HL-60/S4 treated with phorbol 12-myristate 13-acetate at 8.2 ng/mL for 4 days and 3 days (cell line): ENCODE measurements around the gene ZNF140.

Experiments
- in situ Hi-C: fragments of 300-500 bp; cut with MboI; formaldehyde crosslinking; loops from 2 replicates; pipeline ENCODE4 v1.15.0; 2022; ENCODE audit warnings: low sequenced_read_pairs

The ZNF140 gene

GRCh38 chr12:133080368-133081158, at the start of gene ZNF140:
ZNF140 (plus strand) TSS chr12:133080923; CDS start chr12:133081321, 398 bp downstream.
- in situ Hi-C loops: no loop called here

GRCh38 chr12:133037207-133038005, 43.3 kb upstream of the ZNF140 start, which contains the start of gene ZNF84:
ZNF84 (plus strand) TSS chr12:133037509; CDS start chr12:133041468, 3,959 bp downstream.
- in situ Hi-C loops: no loop called here

GRCh38 chr12:133038118-133038709, 42.5 kb upstream of the ZNF140 start:
- in situ Hi-C loops: no loop called here

- in situ Hi-C loops: no loop called here
Measured at GRCh38 chr12:133046698-133047097, 34.0 kb upstream of the ZNF140 start.

- in situ Hi-C loops: no loop called here
Measured at GRCh38 chr12:133057446-133057845, 23.3 kb upstream of the ZNF140 start.

GRCh38 chr12:133058203-133059113, 22.3 kb upstream of the ZNF140 start:
- in situ Hi-C loops: no loop called here

- in situ Hi-C loops: no loop called here
Measured at GRCh38 chr12:133061954-133062353, 18.8 kb upstream of the ZNF140 start.

GRCh38 chr12:133063556-133063955, 17.2 kb upstream of the ZNF140 start:
- in situ Hi-C loops: no loop called here

GRCh38 chr12:133073836-133074235, 6.9 kb upstream of the ZNF140 start:
- in situ Hi-C loops: no loop called here

- in situ Hi-C loops: no loop called here
Measured at GRCh38 chr12:133080026-133080367, 726 bp upstream of the ZNF140 start.

- in situ Hi-C loops: no loop called here
Measured at GRCh38 chr12:133081159-133081780, 547 bp downstream of the ZNF140 start.

GRCh38 chr12:133083345-133083744, 2.6 kb downstream of the ZNF140 start:
- in situ Hi-C loops: no loop called here

GRCh38 chr12:133105620-133106019, 24.9 kb downstream of the ZNF140 start:
- in situ Hi-C loops: no loop called here

- in situ Hi-C loops: no loop called here
Measured at GRCh38 chr12:133106253-133106652, 25.5 kb downstream of the ZNF140 start.

GRCh38 chr12:133107121-133107520, 26.4 kb downstream of the ZNF140 start:
- in situ Hi-C loops: no loop called here

- in situ Hi-C loops: no loop called here
Measured at GRCh38 chr12:133108150-133108549, 27.4 kb downstream of the ZNF140 start.

- in situ Hi-C loops: no loop called here
Measured at GRCh38 chr12:133120385-133121191, 39.9 kb downstream of the ZNF140 start.

- in situ Hi-C loops: no loop called here
Measured at GRCh38 chr12:133124674-133125073, 44.0 kb downstream of the ZNF140 start.

- in situ Hi-C loops: no loop called here
Measured at GRCh38 chr12:133129368-133130037, 48.8 kb downstream of the ZNF140 start.
